B cell (primary cell): ENCODE measurements around the gene EPHB3. TPM values are rescaled to one million over a fixed set of nuclear protein-coding genes. Genes with fewer than 3 reads are reported as not detected.

Source experiments
- ATAC-seq: fragments of 200-7000 bp; cut with Tn5 transposase; one replicate; pipeline ENCODE4 v1.10.0; 2021; ENCODE audit warnings: low read depth, mild to moderate bottlenecking, moderate number of reproducible peaks, moderate library complexity
- CTCF ChIA-PET: fragments of 350-600 bp; sonication (Branson Sonifier 250); formaldehyde crosslinking; loops from one replicate; lab custom pipeline; 2021; ENCODE audit warnings: antibody characterized with exemption, inconsistent platforms; lab: Charles Lee
- POLR2A ChIA-PET: fragments of 350-600 bp; sonication (Branson Sonifier 250); formaldehyde crosslinking; loops from one replicate; lab custom pipeline; 2021; ENCODE audit warnings: antibody characterized with exemption; lab: Charles Lee
- DNase-seq: peaks from one replicate; pipeline ENCODE4 v3.0.0; 2013
- H2AFZ ChIP-seq: 2 replicates; pipeline ENCODE4 v1.6.1; 2012; ENCODE audit warnings: mild to moderate bottlenecking, low read depth, low read length; ENCODE audit not compliant: insufficient read depth, poor library complexity, severe bottlenecking
- H3K27ac ChIP-seq, 2 donors: 1 replicate in 1 of 2; 2 replicates in 1 of 2; pipeline ENCODE4 v1.5.1; 2012 to 2013; ENCODE audit warnings: low read length in 2 of 2, mild to moderate bottlenecking in 2 of 2, moderate library complexity in 1 of 2
- H3K27me3 ChIP-seq, 4 experiments: fragments of 200-600 bp in 1 of 4; sonication (generic) in 1 of 4; replicated peaks in 1 of 4; 1 replicate in 2 of 4; 2 replicates in 2 of 4; pipeline versions ENCODE4 v1.6.1 to v1.7.0; 2013 to 2016; ENCODE audit warnings: low read length in 3 of 4, mild to moderate bottlenecking in 2 of 4, mixed read lengths in 1 of 4, moderate library complexity in 1 of 4; ENCODE audit not compliant: insufficient read depth in 4 of 4, control insufficient read depth in 3 of 4; ENCODE audit errors: control extremely low read depth in 1 of 4
- H3K36me3 ChIP-seq, 2 experiments: replicated peaks in 1 of 2; 1 replicate in 1 of 2; 2 replicates in 1 of 2; pipeline versions ENCODE4 v1.6.1 to v1.7.1; 2013; ENCODE audit warnings: low read length in 1 of 2; ENCODE audit not compliant: insufficient read depth in 2 of 2, control insufficient read depth in 1 of 2; ENCODE audit errors: control extremely low read depth in 1 of 2, extremely low read depth in 1 of 2
- H3K4me1 ChIP-seq, 2 donors: fragments of 200-600 bp in 1 of 2; sonication (generic) in 1 of 2; 1 replicate in 1 of 2; 2 replicates in 1 of 2; pipeline versions ENCODE4 v1.5.1 to v1.6.1; 2013 to 2017; ENCODE audit warnings: low read length in 2 of 2; ENCODE audit not compliant: control insufficient read depth in 2 of 2, insufficient read depth in 2 of 2
- H3K4me2 ChIP-seq: replicated peaks from 2 replicates; pipeline ENCODE3; 2012; ENCODE audit warnings: mild to moderate bottlenecking, low read depth, low read length; ENCODE audit not compliant: poor library complexity, severe bottlenecking
- H3K4me3 ChIP-seq, 5 experiments: fragments of 200-600 bp in 1 of 5; sonication (generic) in 1 of 5; 1 replicate in 3 of 5; 2 replicates in 2 of 5; pipeline versions ENCODE4 v1.5.1 to v1.7.0; 2011 to 2016; ENCODE audit warnings: low read length in 4 of 5, mild to moderate bottlenecking in 4 of 5, low read depth in 2 of 5, control low read depth in 1 of 5, moderate library complexity in 1 of 5; ENCODE audit not compliant: insufficient read depth in 1 of 5; ENCODE audit errors: control extremely low read depth in 1 of 5, extremely low read depth in 1 of 5
- H3K79me2 ChIP-seq: fragments of 200-600 bp; sonication (generic); one replicate; pipeline ENCODE4 v1.6.0; 2016; ENCODE audit warnings: low read length; ENCODE audit not compliant: control insufficient read depth, insufficient read depth
- H3K9ac ChIP-seq: fragments of 200-600 bp; sonication (generic); 2 replicates; pipeline ENCODE4 v1.6.1; 2017; ENCODE audit warnings: mild to moderate bottlenecking, low read length, moderate library complexity
- H3K9me3 ChIP-seq, 3 donors: one replicate each; pipeline versions ENCODE4 v1.6.1 to v1.7.1; 2013; ENCODE audit warnings: low read length in 2 of 3; ENCODE audit not compliant: control insufficient read depth in 2 of 3, insufficient read depth in 1 of 3; ENCODE audit errors: control extremely low read depth in 1 of 3
- H4K20me1 ChIP-seq: 2 replicates; pipeline ENCODE4 v1.6.0; 2012; ENCODE audit warnings: mild to moderate bottlenecking, low read length; ENCODE audit not compliant: insufficient read depth, control insufficient read depth, poor library complexity, severe bottlenecking
- H3K27ac Mint-ChIP-seq: one replicate; pipeline ENCODE4 v1.8.0; 2021; ENCODE audit warnings: mixed read lengths
- H3K27me3 Mint-ChIP-seq: one replicate; pipeline ENCODE4 v1.8.0; 2021; ENCODE audit warnings: mixed read lengths
- H3K4me1 Mint-ChIP-seq: one replicate; pipeline ENCODE4 v1.8.0; 2021; ENCODE audit warnings: mixed read lengths
- H3K4me3 Mint-ChIP-seq: one replicate; pipeline ENCODE4 v1.8.0; 2021; ENCODE audit warnings: mixed read lengths
- H3K9me3 Mint-ChIP-seq: one replicate; pipeline ENCODE4 v1.8.0; 2022; ENCODE audit warnings: mixed read lengths; ENCODE audit not compliant: insufficient read depth
- EZH2 ChIP-seq: IDR thresholded peaks from 2 replicates; pipeline ENCODE4 v1.6.1; 2012; ENCODE audit warnings: borderline replicate concordance, low read depth, mild to moderate bottlenecking, moderate library complexity, low read length; ENCODE audit not compliant: insufficient read depth, poor library complexity, severe bottlenecking
- WGBS: methylation state at CpG from one replicate; pipeline ENCODE4 v1.1.5; 2013; ENCODE audit warnings: missing lambda C conversion rate; ENCODE audit not compliant: insufficient coverage; 5-methylcytosine and 5-hydroxymethylcytosine counted together
- intact Hi-C: fragments of 100-400 bp; cut with micrococcal nuclease; formaldehyde crosslinking; loops from one replicate; pipeline ENCODE4 v1.10.0; 2022
- polyA plus RNA-seq: library from polyadenylated mRNA; depleted of rRNA; stranded (reverse); fragments of >200 nt; gene quantifications from 2 replicates; pipeline ENCODE4 v1.2.3, GENCODE V29; 2012
- total RNA-seq, 2 donors: library from RNA; stranded (reverse); fragments of 120-200 nt in 1 of 2; gene quantifications; 1 replicate in 1 of 2; 2 replicates in 1 of 2; pipeline versions ENCODE4 v1.2.3 to v1.2.4, GENCODE V29; 2013 to 2022
- TF ChIP-seq, protein P1 (sequence below): fragments of 200-600 bp; IDR thresholded peaks from one replicate; pipeline ENCODE4 v1.8.0; 2022; ENCODE audit warnings: antibody characterized with exemption, mild to moderate bottlenecking

The EPHB3 gene
- total and polyA plus RNA-seq, 2 donors (not counting 1 experiment from before 2014, with no cell fraction given): 0.06 to 0.07 TPM

DNA sequence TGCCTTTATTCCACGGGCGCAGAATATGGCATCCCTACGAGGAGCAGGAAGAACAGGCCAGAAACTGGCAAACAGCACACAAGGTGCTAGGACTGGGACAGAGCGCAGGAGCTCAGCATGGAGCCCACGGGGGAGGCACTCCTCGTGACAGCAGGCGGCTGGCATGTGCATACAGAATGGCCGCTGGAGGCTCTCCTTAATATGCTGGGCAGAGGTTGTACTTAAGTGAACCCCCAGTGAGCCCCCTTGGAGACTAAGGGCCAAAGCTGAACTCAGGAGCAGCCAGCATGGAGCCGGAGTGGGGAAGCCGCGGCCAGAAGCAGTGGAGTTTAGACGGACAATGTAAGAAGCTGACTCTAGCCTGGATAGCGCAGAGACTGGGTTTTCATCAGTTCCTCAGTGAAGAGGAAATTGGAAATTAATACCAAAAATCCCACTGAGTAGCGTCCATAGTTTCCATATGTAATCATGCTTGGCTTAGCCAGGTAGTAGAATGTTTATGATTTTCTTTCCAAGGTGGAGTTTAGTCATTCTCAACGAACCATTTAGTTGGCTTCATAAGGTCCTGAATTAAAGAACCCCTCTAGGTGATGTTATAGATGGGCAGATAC lies 69.4 kb downstream of the EPHB3 start:
- H3K27ac ChIP-seq: no peak overlapping the region
- H3K4me2 ChIP-seq: no peak overlapping the region
- Mint-ChIP-seq H3K27me3 (peaks cover 21% of the 10 kb centered on the region), H3K4me1 (no peaks in the 10 kb centered on the region), H3K27ac (no peak overlapping the region), H3K4me3 (no peak overlapping the region), H3K9me3 (no peaks in the 10 kb centered on the region)
- ChIA-PET POLR2A (no interaction called here), CTCF (no interaction called here)
- no peak overlapping the region for H2AFZ ChIP-seq
- TF ChIP-seq, protein P1, sequence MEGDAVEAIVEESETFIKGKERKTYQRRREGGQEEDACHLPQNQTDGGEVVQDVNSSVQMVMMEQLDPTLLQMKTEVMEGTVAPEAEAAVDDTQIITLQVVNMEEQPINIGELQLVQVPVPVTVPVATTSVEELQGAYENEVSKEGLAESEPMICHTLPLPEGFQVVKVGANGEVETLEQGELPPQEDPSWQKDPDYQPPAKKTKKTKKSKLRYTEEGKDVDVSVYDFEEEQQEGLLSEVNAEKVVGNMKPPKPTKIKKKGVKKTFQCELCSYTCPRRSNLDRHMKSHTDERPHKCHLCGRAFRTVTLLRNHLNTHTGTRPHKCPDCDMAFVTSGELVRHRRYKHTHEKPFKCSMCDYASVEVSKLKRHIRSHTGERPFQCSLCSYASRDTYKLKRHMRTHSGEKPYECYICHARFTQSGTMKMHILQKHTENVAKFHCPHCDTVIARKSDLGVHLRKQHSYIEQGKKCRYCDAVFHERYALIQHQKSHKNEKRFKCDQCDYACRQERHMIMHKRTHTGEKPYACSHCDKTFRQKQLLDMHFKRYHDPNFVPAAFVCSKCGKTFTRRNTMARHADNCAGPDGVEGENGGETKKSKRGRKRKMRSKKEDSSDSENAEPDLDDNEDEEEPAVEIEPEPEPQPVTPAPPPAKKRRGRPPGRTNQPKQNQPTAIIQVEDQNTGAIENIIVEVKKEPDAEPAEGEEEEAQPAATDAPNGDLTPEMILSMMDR: no peak
- TF ChIP-seq EZH2: no peak
- peaks cover 0 to 8% (median 1%) of the 10 kb centered on the region in 4 experiments for H3K27me3 ChIP-seq
- peaks cover 0 to 3% (median 0%) of the 10 kb centered on the region in 3 donors for H3K9me3 ChIP-seq
- H3K36me3 ChIP-seq: no peaks in the 10 kb centered on the region
- no peak for DNase-seq
- WGBS: 94% methylated on average over 12 of the region's 15 CpGs
- no peaks in the 10 kb centered on the region for H3K79me2 ChIP-seq
- H3K4me3 ChIP-seq: no peak overlapping the region
- ATAC-seq: no peak
- intact Hi-C loops: no loop called here
- no peaks in the 10 kb centered on the region for H3K4me1 ChIP-seq
- no peak overlapping the region for H3K9ac ChIP-seq
- H4K20me1 ChIP-seq: no peaks in the 10 kb centered on the region

DNA sequence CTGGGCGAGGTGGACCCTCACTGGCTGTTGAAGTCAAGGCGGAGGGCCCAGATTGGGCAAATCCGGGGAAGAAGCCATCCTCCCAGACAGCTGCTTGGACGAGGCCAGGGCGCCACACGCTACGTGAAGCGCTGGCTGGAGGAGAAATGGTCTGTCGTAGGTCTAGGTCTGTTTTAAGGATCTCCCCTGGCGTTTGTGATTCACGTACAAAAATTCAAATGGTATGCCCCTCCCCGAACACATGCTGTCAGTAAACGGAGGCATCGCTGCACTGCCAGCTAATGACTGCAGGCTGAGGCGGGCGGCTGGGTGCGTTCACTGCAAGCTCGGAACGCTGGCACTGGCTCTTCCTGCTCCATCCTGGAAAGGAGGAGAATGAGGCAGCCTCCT lies 69.9 kb downstream of the EPHB3 start:
- Histone ChIP-seq H4K20me1 (no peaks in the 10 kb centered on the region), H3K79me2 (no peaks in the 10 kb centered on the region), H3K36me3 (no peaks in the 10 kb centered on the region), H3K4me1 (no peaks in the 10 kb centered on the region), H2AFZ (no peak overlapping the region), H3K9ac (no peak overlapping the region), H3K27me3 (peaks cover 0 to 8% (median 1%) of the 10 kb centered on the region in 4 experiments), H3K27ac (no peak overlapping the region), H3K9me3 (peaks cover 0 to 3% (median 0%) of the 10 kb centered on the region in 3 donors), H3K4me3 (no peak overlapping the region), H3K4me2 (no peak overlapping the region)
- DNase-seq (no peak), ATAC-seq (no peak)
- ChIA-PET CTCF (no interaction called here), POLR2A (no interaction called here)
- peaks cover 21% of the 10 kb centered on the region for H3K27me3 Mint-ChIP-seq
- WGBS: 90% methylated on average over 19 of the region's 19 CpGs
- no peaks in the 10 kb centered on the region for H3K4me1 Mint-ChIP-seq
- intact Hi-C loops: no loop called here
- no peak overlapping the region for H3K27ac Mint-ChIP-seq
- TF ChIP-seq, protein P1: no peak
- TF ChIP-seq EZH2: no peak
- no peak overlapping the region for H3K4me3 Mint-ChIP-seq
- H3K9me3 Mint-ChIP-seq: no peaks in the 10 kb centered on the region

Other genes with a start within 250 kb of the EPHB3 start
- gene EIF4G1, start 247.2 kb upstream of the EPHB3 start, total RNA-seq: 160 TPM in 2 replicates
- gene EIF4G1, start 247.2 kb upstream of the EPHB3 start, polyA plus RNA-seq: 65.8 and 111 TPM in 2 replicates
- 11.7 and 14.0 TPM in 2 replicates for gene FAM131A, start 224.2 kb upstream of the EPHB3 start, total RNA-seq
- 11.8 and 13.4 TPM in 2 replicates for gene FAM131A, start 224.2 kb upstream of the EPHB3 start, polyA plus RNA-seq
- 8.1 and 14.4 TPM in 2 replicates for gene CLCN2, start 200.2 kb upstream of the EPHB3 start, total RNA-seq
- gene CLCN2, start 200.2 kb upstream of the EPHB3 start, polyA plus RNA-seq: 6.1 and 6.2 TPM in 2 replicates
- gene POLR2H, start 200.1 kb upstream of the EPHB3 start, total RNA-seq: 60.4 and 62.4 TPM in 2 replicates
- 106 and 140 TPM in 2 replicates for gene POLR2H, start 200.1 kb upstream of the EPHB3 start, polyA plus RNA-seq
- not detected in 2 replicates for gene THPO, start 183.6 kb upstream of the EPHB3 start, total RNA-seq
- gene THPO, start 183.6 kb upstream of the EPHB3 start, polyA plus RNA-seq: not detected in 2 replicates
- gene CHRD, start 181.7 kb upstream of the EPHB3 start, total RNA-seq: not detected in 2 replicates
- gene CHRD, start 181.7 kb upstream of the EPHB3 start, polyA plus RNA-seq: 0.10 TPM in 1 of 2 replicates, not detected in the other
- gene MAGEF1, start 150.3 kb downstream of the EPHB3 start, total RNA-seq: 26.2 and 27.1 TPM in 2 replicates
- gene MAGEF1, start 150.3 kb downstream of the EPHB3 start, polyA plus RNA-seq: 8.6 and 9.5 TPM in 2 replicates